ENCODE data around the gene TRHDE.

- TF ChIP-seq, protein P1, sequence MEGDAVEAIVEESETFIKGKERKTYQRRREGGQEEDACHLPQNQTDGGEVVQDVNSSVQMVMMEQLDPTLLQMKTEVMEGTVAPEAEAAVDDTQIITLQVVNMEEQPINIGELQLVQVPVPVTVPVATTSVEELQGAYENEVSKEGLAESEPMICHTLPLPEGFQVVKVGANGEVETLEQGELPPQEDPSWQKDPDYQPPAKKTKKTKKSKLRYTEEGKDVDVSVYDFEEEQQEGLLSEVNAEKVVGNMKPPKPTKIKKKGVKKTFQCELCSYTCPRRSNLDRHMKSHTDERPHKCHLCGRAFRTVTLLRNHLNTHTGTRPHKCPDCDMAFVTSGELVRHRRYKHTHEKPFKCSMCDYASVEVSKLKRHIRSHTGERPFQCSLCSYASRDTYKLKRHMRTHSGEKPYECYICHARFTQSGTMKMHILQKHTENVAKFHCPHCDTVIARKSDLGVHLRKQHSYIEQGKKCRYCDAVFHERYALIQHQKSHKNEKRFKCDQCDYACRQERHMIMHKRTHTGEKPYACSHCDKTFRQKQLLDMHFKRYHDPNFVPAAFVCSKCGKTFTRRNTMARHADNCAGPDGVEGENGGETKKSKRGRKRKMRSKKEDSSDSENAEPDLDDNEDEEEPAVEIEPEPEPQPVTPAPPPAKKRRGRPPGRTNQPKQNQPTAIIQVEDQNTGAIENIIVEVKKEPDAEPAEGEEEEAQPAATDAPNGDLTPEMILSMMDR (IDR thresholded peaks at IDR 0.05) = no peak
- TF ChIP-seq POLR2A (IDR thresholded peaks at IDR 0.05) = no peak
Measured at GRCh38 chr12:72297666-72298065, 25.5 kb downstream of the TRHDE start.
